Skin of body (tissue), 2 donors: ENCODE measurements around the gene POLR3H. TPM values are rescaled to one million over a fixed set of nuclear protein-coding genes. Genes with fewer than 3 reads are reported as not detected.

Experiments used
- DNase-seq: peaks from one replicate; lab custom pipeline; 2025; lab: John Stamatoyannopoulos, UW
- total RNA-seq: library from RNA; depleted of rRNA; stranded (reverse); fragments of >200 nt; gene quantifications from one replicate; pipeline ENCODE4 v1.2.3, GENCODE V29; 2014

POLR3H gene
- total RNA-seq, 1 donor from 2014 or later = 7.8 TPM

DNA sequence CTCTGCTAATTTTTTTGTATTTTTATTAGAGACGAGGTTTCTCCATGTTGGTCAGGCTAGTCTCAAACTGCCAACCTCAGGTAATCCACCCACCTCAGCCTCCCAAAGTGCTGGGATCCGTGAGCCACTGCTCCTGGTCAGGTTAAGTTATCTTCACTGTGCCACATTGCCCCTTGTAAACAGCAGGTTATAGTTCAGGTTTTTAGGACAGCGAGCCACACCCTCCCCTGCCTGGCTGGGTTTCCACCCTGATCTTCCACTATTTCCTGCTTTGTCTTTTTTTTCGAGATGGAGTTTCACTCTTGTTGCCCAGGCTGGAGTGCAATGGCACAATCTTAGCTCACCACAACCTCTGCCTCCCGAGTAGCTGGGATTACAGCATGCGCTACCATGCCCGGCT is 59.2 kb downstream of the POLR3H start:
- no peak for DNase-seq

DNA sequence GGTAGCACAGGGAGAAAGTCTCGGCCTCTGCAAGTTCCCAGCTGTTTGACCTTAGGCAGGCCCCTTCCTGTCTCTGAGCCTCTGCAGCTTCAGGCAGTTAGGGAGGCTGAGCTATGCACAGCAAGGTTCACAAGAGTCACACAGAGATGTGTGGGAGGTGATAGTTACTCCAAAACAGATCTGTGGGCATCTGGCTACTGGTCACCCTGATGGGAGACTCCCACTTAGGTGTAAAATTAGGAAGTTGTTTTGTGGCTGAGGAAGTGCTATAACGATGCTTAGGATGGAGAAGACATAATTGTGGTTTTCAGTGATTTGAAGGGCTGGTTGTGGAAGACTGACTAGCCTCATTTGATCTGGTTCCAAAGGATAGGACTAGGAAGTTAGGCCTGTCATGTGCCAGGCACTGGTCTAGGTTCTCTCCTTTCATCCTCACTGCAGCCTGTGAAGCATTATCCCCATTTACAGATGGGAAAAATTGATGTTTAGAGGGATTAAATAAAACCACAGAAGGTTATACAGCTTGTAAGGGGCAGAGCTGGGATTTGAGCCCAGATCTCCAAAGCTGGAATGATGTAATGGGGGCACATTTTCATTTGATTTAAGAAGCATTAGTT is 61.8 kb downstream of the POLR3H start:
- DNase-seq = no peak

DNA sequence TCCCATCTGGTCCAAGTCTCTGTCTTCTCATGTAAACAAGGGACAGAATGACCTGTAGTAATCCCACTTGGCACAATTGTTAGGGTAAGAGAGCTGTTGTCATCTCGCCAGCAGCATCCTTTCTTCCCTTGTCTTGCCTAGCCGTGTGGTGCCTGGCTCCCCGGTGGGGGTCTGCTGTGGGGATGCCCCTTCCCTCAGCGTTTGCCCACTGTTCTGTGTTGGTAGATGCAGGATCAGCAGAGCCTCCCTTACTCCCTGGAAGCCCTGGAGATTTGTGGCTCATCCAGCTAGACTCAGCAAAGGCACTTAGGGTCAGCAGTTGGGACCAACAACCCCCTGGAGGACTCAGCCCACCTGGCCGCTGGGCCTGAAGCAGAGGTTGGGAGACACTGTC is 62.3 kb downstream of the POLR3H start:
- DNase-seq = no peak

DNA sequence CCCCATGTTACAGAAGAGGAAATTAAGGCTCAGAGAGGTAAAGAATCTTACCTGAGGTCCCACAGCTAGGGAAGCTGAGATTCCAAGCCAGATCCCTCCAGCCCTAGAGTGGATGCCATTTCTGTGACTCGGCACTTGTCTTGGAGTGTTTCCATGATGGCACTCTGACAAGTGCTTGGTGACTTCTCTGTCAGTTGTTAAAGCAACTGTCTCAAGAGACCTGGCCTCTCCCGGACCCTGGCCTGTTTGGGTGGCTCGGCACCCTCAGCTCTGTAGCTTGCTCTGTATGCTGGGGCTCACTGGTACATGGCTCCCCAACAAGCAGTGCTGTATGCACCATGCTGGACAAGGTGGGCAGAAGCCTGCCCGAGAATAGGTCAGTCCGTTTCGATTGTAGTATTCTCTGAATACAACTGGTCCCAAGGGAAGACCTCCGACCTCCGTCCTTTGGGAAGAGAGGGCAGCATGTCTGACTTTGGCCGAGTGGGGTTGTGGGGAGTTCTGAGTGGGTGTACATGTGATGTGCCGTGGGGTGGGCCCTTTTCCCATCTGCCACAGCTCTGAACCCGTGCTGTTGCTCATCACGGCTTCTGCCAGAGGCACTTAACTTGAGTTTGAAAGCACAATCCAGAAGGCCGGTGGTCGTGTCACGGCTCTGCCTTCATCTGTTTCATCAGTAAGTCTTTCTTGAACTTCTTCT is 63.0 kb downstream of the POLR3H start:
- DNase-seq = no peak

DNA sequence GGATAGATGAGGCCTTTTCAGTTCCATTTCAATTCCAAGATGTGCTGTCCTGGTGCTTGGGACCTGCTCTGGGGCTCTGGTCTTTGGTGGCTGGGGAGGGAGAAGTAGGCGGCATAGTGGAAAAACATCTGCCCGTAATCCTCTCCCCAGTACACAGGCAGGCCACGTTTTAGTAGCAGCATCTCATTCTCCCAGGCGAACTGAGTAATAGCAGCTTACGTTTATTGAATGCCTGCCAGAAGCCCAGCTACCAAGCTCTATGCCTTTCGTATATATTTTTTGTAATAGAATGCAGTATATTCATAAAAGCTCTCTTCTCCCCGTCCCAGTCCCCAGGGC is 63.9 kb downstream of the POLR3H start:
- no peak for DNase-seq

DNA sequence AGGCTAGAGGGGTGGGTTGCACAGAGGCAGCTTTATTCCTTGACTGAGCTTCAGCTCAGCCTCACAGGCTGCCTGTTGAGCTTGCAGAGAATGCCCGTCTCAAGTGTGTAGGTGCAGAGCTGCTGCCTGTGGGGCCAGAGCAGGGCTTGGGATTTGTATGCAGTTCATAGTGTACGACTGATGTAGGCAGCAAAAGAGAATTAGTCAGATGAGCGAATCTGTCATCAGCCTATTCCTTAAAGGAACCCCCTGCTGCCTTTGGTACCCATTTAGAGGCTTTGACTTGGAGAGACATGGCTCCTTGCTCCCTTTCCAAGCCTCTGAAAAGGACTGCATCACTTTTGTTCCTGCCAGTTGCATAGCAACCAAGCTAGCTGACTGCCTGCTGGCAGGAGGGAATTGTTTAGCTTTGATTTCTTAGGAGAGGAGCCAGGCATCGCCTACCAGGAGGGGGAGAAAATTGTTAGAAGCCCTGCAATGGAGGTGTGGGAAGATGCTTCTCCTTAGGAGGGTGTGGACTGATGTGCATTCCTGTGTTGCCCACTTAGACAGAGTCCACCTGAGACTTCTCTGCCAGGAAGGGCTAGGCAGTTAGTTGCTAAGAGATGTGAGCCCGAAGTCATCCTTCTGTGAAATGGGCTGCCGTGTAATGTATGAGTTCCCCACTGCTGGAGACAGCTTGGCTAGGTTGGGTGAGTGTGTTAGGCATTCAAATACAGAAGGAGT is 64.4 kb downstream of the POLR3H start:
- no peak for DNase-seq

DNA sequence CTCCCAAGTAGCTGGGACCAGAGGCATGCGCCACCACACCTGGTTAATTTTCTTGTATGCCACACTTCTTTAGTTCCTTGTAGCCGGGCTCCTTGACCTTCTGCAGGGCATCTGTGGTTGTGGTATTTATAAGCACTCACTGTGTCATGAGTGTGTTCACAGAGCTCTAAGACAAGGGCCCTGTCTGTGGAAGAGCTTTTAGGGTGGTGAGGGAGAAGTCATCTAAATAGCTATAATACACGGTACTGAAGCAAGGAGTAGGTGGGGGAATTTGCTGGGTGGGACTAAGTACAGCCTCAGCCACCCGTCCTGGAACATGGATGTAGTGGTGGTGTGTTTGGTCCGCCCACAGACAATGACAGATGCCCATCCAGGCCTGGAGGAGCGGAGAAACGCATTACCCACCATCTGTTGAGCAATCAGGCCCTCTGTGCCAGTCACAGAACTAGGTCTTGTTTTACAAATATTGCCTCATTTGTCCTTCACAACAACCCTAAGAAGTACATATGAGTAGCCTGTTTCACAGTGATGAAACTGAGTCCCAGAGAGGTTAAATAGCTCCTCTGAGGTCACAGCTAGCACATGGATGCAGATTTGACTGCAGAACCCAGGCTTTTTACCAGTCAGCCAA is 65.3 kb downstream of the POLR3H start:
- no peak for DNase-seq

DNA sequence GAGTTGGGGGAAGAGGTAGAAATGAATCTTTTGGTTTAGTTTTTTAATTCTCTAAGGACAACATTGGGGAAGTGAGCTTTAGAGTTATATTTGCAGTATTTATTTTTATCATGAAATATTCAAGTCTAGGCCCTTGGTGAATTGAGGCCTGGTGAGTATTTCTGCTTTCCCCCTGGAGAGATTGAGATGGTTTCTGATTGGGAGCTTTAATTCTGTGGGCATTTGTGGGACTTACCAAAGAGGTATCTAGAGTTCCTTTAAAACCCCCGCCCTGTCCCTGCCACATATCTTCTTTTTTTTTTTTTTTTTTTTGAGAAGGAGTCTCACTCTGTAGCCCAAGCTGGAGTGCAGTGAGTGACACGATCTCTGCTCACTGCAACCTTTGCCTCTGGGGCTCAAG is 65.8 kb downstream of the POLR3H start:
- no peak for DNase-seq

Other genes starting within 250 kb of the POLR3H start
- gene ZC3H7B, start 242.9 kb downstream of the POLR3H start, total RNA-seq = 28.5 TPM
- gene TEF, start 162.5 kb downstream of the POLR3H start, total RNA-seq = 8.9 TPM
- gene TOB2, start 97.7 kb downstream of the POLR3H start, total RNA-seq = 21.4 TPM
- 33.1 TPM for gene PHF5A, start 75.8 kb downstream of the POLR3H start, total RNA-seq
- 55.6 TPM for gene ACO2, start 75.4 kb downstream of the POLR3H start, total RNA-seq
- 0.49 TPM for gene CSDC2, start 16.5 kb upstream of the POLR3H start, total RNA-seq
- 13.9 TPM for gene PMM1, start 45.4 kb upstream of the POLR3H start, total RNA-seq
- 10.2 TPM for gene DESI1, start 76.6 kb upstream of the POLR3H start, total RNA-seq
- gene XRCC6, start 76.8 kb upstream of the POLR3H start, total RNA-seq = 191 TPM
- gene SNU13, start 144.4 kb upstream of the POLR3H start, total RNA-seq = 41.4 TPM
- gene MEI1, start 155.0 kb upstream of the POLR3H start, total RNA-seq = 0.59 TPM